Measurements from ENCODE around the gene SMYD3. TPM values are rescaled to one million over a fixed set of nuclear protein-coding genes. Genes with fewer than 3 reads are reported as not detected.

The SMYD3 gene
- total and polyA plus RNA-seq, 2 of the 13 experiments (the other 11 are each of a cell fraction or from before 2014, with no cell fraction given), result 27.7 to 35.8 TPM

DNA sequence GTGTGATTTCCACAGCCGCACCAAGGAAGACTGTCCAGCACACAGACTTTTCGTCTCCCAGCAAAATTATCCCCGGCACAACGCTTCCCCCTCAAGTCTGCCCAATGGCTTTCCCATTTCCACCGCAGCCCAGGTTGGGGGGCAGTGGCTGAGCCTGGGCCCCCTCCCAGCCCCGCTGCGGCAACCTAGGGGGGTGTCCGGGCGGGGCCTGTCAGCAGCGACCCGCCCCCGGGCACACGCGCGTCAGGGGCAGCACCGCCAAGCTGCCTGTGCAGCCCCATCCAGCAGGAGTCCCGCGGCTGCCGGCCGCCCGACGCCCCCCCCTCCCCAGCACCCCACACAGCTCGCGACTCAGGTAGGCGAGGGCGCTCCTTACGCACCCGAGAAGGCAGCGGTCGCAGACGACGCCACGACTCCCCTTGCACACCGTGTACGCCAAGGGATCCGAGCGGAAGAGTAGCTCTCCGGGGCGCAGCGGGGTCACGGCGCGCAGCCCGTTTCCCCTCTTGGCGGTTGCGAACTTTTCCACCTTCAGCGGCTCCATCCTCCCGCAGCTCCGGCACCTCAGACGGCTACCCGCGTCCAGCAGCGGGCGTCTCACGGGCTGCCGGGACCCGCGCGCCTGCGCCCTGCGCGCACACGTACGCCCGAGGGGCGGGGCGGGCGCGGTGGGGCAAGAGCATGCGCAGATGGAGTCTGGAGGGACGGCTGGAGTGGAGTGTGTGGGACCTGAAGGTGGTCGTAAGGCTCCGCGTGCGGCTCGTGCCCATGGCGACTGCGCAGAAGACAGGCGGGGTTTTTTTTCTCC lies at the start of gene SMYD3 (continued):
- TF ChIP-seq, protein P1, sequence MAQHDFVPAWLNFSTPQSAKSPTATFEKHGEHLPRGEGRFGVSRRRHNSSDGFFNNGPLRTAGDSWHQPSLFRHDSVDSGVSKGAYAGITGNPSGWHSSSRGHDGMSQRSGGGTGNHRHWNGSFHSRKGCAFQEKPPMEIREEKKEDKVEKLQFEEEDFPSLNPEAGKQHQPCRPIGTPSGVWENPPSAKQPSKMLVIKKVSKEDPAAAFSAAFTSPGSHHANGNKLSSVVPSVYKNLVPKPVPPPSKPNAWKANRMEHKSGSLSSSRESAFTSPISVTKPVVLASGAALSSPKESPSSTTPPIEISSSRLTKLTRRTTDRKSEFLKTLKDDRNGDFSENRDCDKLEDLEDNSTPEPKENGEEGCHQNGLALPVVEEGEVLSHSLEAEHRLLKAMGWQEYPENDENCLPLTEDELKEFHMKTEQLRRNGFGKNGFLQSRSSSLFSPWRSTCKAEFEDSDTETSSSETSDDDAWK (CRISPR knock-in tag; IDR thresholded peaks at IDR 0.05), result no peak
- TF ChIP-seq ZNF674 (CRISPR knock-in tag; IDR thresholded peaks at IDR 0.05; ENCODE audit: low read depth), result no peak
- TF ChIP-seq GFI1 (CRISPR knock-in tag; IDR thresholded peaks at IDR 0.05; ENCODE audit: borderline replicate concordance), result no peak
- no peak for TF ChIP-seq ATRX (CRISPR knock-in tag; IDR thresholded peaks at IDR 0.05; ENCODE audit: borderline replicate concordance)
- TF ChIP-seq ZSCAN22 (CRISPR knock-in tag; IDR thresholded peaks at IDR 0.05), result no peak
- no peak for TF ChIP-seq HOXA9 (CRISPR knock-in tag; IDR thresholded peaks at IDR 0.05; ENCODE audit: borderline replicate concordance)
- TF ChIP-seq ZNF207 (IDR thresholded peaks at IDR 0.05; ENCODE audit: borderline replicate concordance), result no peak
- no peak for TF ChIP-seq TBP (CRISPR knock-in tag; IDR thresholded peaks at IDR 0.05)
- TF ChIP-seq ZNF572 (CRISPR knock-in tag; IDR thresholded peaks at IDR 0.05), result no peak
- no peak for TF ChIP-seq ZNF431 (CRISPR knock-in tag; IDR thresholded peaks at IDR 0.05; ENCODE audit: borderline replicate concordance, low read depth)
- TF ChIP-seq ZNF691 (CRISPR knock-in tag; IDR thresholded peaks at IDR 0.05; ENCODE audit: borderline replicate concordance, low read depth), result no peak
- TF ChIP-seq, protein P2, sequence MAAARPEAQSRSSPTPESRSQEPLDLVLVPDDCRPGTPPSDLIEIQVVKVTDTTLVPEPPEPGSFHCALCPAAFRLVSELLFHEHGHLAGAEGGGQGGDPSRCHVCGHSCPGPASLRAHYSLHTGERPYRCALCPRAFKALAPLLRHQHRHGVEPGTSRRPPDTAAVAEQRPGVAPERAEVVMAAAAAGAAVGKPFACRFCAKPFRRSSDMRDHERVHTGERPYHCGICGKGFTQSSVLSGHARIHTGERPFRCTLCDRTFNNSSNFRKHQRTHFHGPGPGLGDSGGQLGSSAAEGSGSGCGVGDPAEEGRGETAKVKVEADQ (CRISPR knock-in tag; IDR thresholded peaks at IDR 0.05; ENCODE audit: borderline replicate concordance), result no peak; the same call in 1 of the 2 replicates
- TF ChIP-seq ZNF564 (CRISPR knock-in tag; IDR thresholded peaks at IDR 0.05), result no peak
- TF ChIP-seq, protein P3, sequence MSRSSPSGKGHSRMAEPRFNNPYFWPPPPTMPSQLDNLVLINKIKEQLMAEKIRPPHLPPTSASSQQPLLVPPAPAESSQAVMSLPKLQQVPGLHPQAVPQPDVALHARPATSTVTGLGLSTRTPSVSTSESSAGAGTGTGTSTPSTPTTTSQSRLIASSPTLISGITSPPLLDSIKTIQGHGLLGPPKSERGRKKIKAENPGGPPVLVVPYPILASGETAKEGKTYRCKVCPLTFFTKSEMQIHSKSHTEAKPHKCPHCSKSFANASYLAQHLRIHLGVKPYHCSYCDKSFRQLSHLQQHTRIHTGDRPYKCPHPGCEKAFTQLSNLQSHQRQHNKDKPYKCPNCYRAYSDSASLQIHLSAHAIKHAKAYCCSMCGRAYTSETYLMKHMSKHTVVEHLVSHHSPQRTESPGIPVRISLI (CRISPR knock-in tag; IDR thresholded peaks at IDR 0.05; ENCODE audit: borderline replicate concordance), result 0 out of 2 replicates have a peak, but pooled peaks have one; percentile 44
- TF ChIP-seq, protein P4, sequence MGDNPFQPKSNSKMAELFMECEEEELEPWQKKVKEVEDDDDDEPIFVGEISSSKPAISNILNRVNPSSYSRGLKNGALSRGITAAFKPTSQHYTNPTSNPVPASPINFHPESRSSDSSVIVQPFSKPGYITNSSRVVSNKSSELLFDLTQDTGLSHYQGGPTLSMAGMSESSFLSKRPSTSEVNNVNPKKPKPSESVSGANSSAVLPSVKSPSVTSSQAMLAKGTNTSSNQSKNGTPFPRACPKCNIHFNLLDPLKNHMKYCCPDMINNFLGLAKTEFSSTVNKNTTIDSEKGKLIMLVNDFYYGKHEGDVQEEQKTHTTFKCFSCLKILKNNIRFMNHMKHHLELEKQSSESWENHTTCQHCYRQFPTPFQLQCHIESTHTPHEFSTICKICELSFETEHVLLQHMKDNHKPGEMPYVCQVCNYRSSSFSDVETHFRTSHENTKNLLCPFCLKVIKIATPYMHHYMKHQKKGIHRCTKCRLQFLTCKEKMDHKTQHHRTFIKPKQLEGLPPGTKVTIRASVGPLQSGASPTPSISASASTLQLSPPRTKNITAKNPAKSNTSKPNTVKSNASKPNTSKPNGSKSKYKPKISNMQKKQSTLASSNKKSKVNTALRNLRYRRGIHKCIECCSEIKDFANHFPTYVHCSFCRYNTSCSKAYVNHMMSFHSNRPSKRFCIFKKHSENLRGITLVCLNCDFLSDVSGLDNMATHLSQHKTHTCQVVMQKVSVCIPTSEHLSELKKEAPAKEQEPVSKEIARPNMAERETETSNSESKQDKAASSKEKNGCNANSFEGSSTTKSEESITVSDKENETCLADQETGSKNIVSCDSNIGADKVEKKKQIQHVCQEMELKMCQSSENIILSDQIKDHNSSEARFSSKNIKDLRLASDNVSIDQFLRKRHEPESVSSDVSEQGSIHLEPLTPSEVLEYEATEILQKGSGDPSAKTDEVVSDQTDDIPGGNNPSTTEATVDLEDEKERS (CRISPR knock-in tag; IDR thresholded peaks at IDR 0.05), result no peak
- no peak for TF ChIP-seq ARID5B (CRISPR knock-in tag; IDR thresholded peaks at IDR 0.05)
- TF ChIP-seq ZNF17 (CRISPR knock-in tag; IDR thresholded peaks at IDR 0.05), result no peak
